Measurements from ENCODE around the gene WDFY4.

The WDFY4 gene

DNA sequence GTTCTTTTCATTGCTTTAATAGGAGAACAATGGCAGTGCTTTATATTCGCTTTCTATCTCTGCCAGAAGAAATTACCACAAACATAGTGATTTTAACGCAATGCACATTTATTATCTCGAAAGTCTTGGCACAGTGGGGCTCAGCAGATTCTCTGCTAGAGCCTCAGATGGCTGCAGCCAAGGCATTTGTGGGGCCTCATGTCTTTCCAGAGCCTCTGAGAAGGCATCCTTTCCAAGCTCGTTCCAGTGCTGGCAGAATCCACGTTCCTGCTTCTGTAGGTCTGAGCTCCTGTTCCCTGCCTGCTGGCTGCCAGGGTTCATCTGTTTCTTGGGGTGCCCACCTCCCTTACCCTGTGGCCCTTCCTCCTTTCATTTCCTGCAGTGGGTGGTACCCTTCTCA is 194.8 kb downstream of the WDFY4 start:
- CTCF ChIA-PET, result no interaction called here
- no peak for DNase-seq (ENCODE audit: extremely low spot score)
- POLR2A ChIA-PET, result no interaction called here
- TF ChIP-seq FOXA1 (IDR thresholded peaks at IDR 0.05), result no peak
- no peak for TF ChIP-seq L3MBTL2 (conservative IDR thresholded peaks at IDR 0.05)
- no peak for TF ChIP-seq PKNOX1 (IDR thresholded peaks at IDR 0.05)
- no peak for TF ChIP-seq SUZ12 (IDR thresholded peaks at IDR 0.05)
- TF ChIP-seq BHLHE40 (IDR thresholded peaks at IDR 0.05; ENCODE audit: borderline replicate concordance), result no peak

GRCh38 chr10:48880016-48880705 is 195.5 kb downstream of the WDFY4 start:
- TF ChIP-seq TARDBP (IDR thresholded peaks at IDR 0.05) (no peak), LEF1 (IDR thresholded peaks at IDR 0.05; ENCODE audit: borderline replicate concordance) (no peak), ARNT (IDR thresholded peaks at IDR 0.05) (no peak), ELF4 (IDR thresholded peaks at IDR 0.05) (no peak), L3MBTL2 (conservative IDR thresholded peaks at IDR 0.05) (no peak), SP1 (IDR thresholded peaks at IDR 0.05) (no peak), FOXK2 (IDR thresholded peaks at IDR 0.05) (no peak), HDGF (IDR thresholded peaks at IDR 0.05; ENCODE audit: borderline replicate concordance) (no peak), NFRKB (IDR thresholded peaks at IDR 0.05) (no peak), FOXA1 (IDR thresholded peaks at IDR 0.05) (no peak), PKNOX1 (IDR thresholded peaks at IDR 0.05) (no peak), SUZ12 (IDR thresholded peaks at IDR 0.05) (no peak)

DNA sequence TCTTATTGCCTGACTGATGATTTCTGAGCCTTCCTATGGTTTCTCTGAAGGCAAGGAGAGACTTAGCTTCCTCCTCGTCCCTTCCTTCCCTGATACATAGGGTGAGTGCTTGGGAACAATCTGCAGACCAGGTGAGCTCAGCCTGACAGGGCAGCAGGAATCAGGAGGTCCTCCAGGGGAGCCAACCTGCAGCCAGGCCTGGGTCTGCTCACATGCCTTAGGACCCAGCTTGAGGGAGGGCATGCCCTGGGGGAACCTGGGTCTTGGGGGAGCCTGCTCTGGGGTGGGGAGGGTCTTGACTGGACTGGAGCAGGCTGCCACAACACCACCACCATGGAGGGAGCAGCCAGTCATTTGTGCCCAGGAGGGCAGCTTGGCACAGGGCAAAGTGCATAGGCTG is 197.3 kb downstream of the WDFY4 start:
- CTCF ChIA-PET, result no interaction called here
- POLR2A ChIA-PET, result no interaction called here
- no peak for TF ChIP-seq SUZ12 (IDR thresholded peaks at IDR 0.05)
- TF ChIP-seq L3MBTL2 (conservative IDR thresholded peaks at IDR 0.05), result no peak
- TF ChIP-seq ELF4 (IDR thresholded peaks at IDR 0.05), result no peak
- TF ChIP-seq PKNOX1 (IDR thresholded peaks at IDR 0.05), result no peak
- TF ChIP-seq BHLHE40 (IDR thresholded peaks at IDR 0.05; ENCODE audit: borderline replicate concordance), result no peak
- no peak for TF ChIP-seq ARNT (IDR thresholded peaks at IDR 0.05)
- no peak for TF ChIP-seq SP1 (IDR thresholded peaks at IDR 0.05)
- TF ChIP-seq FOXM1 (IDR thresholded peaks at IDR 0.05; ENCODE audit: borderline replicate concordance), result no peak
- no peak for TF ChIP-seq CTBP1 (IDR thresholded peaks at IDR 0.05; ENCODE audit: borderline replicate concordance)
- TF ChIP-seq HDGF (IDR thresholded peaks at IDR 0.05; ENCODE audit: borderline replicate concordance), result no peak
- TF ChIP-seq TARDBP (IDR thresholded peaks at IDR 0.05), result no peak
- no peak for TF ChIP-seq FOXA1 (IDR thresholded peaks at IDR 0.05)
- TF ChIP-seq NFRKB (IDR thresholded peaks at IDR 0.05), result no peak
- TF ChIP-seq LEF1 (IDR thresholded peaks at IDR 0.05; ENCODE audit: borderline replicate concordance), result no peak
- no peak for TF ChIP-seq FOXK2 (IDR thresholded peaks at IDR 0.05)
- TF ChIP-seq ZNF384 (IDR thresholded peaks at IDR 0.05), result no peak
- DNase-seq (ENCODE audit: extremely low spot score), result no peak

More at GRCh38 chr10:48880016-48880705, 195.5 kb downstream of the WDFY4 start:
- ChIA-PET CTCF (no interaction called here), POLR2A (no interaction called here)
- no peak for DNase-seq (ENCODE audit: extremely low spot score)

DNA sequence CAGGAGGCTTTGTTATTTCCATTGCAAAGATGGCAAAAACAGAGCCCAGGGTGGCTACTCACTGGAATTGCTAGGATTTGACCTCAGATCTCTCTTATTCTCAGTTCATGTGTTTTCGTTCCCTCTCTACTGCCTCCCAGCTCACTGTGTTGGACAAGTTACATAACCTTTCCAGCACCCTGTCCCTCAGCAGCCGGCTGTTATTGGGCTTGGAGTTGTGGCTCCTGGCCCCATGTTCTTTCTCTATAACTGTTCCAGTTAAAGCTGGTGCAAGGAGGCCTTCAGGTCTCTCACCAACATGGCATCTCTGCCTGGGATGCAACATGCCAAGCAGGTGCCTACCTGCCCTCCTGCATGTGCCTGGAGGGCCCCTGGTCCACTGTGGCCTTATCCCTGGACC is 198.2 kb downstream of the WDFY4 start:
- TF ChIP-seq L3MBTL2 (conservative IDR thresholded peaks at IDR 0.05) (no peak), FOXA1 (IDR thresholded peaks at IDR 0.05) (no peak), TARDBP (IDR thresholded peaks at IDR 0.05) (no peak), FOXM1 (IDR thresholded peaks at IDR 0.05; ENCODE audit: borderline replicate concordance) (no peak), ARNT (IDR thresholded peaks at IDR 0.05) (no peak), FOXK2 (IDR thresholded peaks at IDR 0.05) (no peak)
- DNase-seq (ENCODE audit: extremely low spot score), result no peak
- CTCF ChIA-PET, result no interaction called here
- POLR2A ChIA-PET, result no interaction called here

GRCh38 chr10:48883701-48884100 is 199.0 kb downstream of the WDFY4 start:
- CTCF ChIA-PET, result no interaction called here
- POLR2A ChIA-PET, result no interaction called here
- no peak for DNase-seq (ENCODE audit: extremely low spot score)
- TF ChIP-seq FOXK2 (IDR thresholded peaks at IDR 0.05), result no peak

DNA sequence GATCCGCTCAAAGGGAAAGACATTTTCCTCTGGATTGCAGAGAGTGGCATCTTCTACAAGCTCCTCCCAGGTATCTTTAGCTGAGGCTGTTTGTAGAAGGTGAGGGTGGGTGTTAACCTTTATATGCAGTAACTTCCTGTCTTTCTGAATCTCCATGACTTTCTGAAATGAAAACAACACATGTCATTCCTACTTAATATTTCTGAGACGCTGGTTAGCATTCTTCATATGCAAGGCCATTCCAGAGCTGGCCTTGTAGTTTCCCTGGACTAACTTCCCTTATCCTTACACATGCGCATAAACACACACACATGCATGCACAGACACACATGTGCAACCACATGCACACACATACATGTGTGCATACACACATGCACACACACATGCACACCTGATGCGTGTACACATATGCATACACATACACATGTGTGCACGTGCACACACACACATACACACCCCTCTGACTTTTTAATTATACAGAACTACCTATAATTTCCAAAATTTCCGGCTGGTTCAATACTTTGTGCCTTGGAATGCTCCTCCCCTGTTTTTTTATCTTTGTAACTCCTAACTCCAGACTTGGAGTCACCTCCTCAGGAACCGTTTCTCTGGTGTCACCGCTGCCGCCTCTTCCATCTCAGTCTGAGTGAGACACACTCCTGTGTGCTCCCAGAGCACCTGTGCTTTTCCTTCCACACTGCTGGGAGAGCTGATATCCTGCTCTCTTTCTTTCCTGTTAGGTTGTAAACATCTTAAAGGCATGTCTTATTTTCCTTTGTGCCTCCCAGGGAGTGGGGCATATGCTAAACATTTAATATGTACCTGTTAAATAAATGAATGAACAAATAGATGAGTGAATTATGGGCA is 199.7 kb downstream of the WDFY4 start:
- TF ChIP-seq TARDBP (IDR thresholded peaks at IDR 0.05) (no peak), FOXM1 (IDR thresholded peaks at IDR 0.05; ENCODE audit: borderline replicate concordance) (no peak), FOXA1 (IDR thresholded peaks at IDR 0.05) (no peak), FOXK2 (IDR thresholded peaks at IDR 0.05) (no peak), CTBP1 (IDR thresholded peaks at IDR 0.05; ENCODE audit: borderline replicate concordance) (no peak), L3MBTL2 (conservative IDR thresholded peaks at IDR 0.05) (no peak)
- POLR2A ChIA-PET, result no interaction called here
- no peak for DNase-seq (ENCODE audit: extremely low spot score)
- CTCF ChIA-PET, result interaction anchor here (0.7 kb wide), 1 partner anchor 59 kb away, joined by 3 read pairs; no protein-coding TSS in a partner anchor

Measured in HEK293T (cell line).